GM19324 (cell line): ENCODE data around the gene SALL4.
"Not testable (repeated sequence)": the region's sequence is repeated elsewhere in the genome, so short reads cannot be mapped to it uniquely, and the experiment has no call there.

ENCODE experiments used
- ATAC-seq: cut with Tn5 transposase; IDR thresholded peaks from one replicate; pipeline ENCODE4 v1.9.1; 2021; ENCODE audit warnings: mild to moderate bottlenecking, moderate library complexity; ENCODE audit not compliant: unreplicated experiment, low FRiP score

Gene SALL4

GRCh38 chr20:51803148-51803854 lies 980 bp upstream of the SALL4 start:
- ATAC-seq: no peak

DNA sequence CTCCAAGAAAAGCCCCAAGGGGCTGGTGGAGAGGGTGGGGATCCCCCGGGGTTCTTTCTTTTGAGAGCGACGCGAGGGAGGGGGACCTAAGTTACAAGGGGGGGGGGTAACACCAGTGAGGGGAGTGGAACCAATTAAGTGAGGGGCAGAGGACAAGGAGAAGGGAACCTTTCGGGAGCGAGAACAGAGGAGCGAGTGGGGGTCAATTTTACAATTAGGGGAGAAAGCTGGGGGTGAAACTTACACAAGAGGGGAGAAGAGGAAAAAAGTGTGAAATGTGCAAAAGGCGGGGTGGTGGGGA lies 548 bp downstream of the SALL4 start:
- ATAC-seq: no peak

DNA sequence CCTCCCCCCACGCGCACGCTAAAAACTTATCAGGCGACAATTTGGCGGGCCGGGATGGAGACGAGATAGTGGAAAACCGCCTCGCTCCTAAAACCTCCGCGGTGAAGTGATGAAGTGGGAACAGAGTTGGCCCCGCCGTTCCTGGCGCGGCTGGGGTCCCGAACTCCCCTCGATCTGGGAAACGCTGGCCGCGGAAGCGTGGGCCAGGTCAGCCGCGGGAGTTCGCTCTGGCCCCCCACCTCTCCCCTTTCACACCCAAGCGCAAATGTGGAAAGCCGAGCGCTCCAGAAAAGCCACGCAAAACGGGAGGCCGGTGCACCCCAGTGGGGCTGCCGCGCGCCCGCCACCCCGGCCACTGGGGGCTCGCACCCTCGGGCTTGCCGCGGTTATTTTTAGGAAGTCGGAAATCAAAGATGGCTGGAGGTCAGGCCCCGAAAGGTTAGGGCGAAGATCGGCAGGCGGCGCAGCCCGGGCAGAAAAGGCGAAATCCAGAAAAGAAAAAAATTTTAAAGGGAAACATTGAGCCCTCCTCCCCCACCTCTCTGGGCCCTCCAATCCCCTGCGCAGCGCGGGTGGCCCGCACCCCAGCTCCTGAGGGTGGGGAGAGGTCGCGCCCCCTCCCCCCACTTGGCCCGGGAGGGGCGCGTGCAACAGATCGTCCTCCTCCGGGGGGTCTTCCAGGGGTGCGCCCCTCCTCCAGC lies 1.0 kb downstream of the SALL4 start:
- ATAC-seq: no peak

- no peak for ATAC-seq
These were observed 1.5 kb downstream of the SALL4 start for GRCh38 chr20:51800872-51801121.

- ATAC-seq: no peak
These were observed 2.1 kb downstream of the SALL4 start for GRCh38 chr20:51800060-51800871.

DNA sequence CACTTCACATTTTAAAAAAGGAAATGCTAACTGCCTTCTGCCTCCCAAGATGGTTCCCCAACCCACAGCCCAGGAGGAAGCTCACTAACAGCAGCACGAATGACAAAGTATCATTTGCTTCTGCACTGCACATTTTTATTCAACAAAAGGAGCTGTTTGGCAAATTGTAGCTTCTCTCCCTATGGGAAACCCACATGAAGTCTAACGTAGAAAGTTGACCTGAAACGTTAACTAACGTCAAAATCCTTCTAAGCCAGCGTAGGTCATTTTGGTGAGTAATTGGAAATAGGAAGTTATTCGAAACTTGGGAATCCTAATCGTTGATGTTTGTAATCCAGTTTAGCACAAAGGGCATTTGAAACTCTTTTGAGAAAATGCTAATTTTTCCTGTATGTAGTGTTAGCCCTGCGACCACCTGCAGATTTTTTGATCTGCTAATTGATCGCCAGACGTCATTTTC lies 2.9 kb downstream of the SALL4 start:
- no peak for ATAC-seq

- ATAC-seq: no peak
These were observed 4.8 kb downstream of the SALL4 start for GRCh38 chr20:51797357-51798025.

DNA sequence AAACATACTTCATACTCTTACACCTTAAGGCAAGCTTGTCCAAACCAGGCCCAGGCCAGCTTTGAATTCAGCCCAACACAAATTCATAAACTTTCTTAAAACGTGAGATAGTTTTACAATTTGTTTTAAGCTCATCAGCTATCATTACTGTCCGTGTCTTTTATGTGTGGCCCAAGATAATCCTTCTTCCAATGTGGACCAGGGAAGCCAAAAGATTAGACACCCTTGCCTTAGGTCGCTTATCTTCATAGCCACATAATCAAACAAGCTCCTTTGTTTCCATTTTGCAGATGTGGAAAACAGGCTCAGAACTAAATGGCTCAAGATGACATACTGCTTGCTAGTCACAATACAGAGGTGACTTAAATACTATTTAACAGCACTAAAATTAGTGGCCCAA lies 6.0 kb downstream of the SALL4 start:
- no peak for ATAC-seq

GRCh38 chr20:51792960-51793359 lies 9.4 kb downstream of the SALL4 start:
- ATAC-seq: no peak

DNA sequence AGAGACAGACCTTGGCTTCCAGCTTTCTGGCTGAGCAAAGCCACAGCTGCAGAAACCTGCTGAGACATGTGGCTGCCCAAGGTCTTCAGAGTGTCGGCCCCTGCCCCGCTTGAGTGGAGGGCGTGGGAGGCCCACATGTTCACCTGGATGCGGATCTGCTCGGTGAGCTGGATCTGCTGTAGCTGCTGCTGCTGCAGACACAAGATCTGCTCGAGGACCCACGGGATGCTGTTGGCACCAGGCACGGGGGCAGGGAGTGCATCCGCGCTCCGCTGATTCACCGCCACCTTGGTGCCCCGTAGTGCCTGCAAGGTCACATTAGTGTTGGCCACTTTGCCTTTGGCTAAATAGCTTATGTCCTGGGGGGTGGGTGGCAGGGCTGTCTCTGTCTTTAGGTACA lies 10.7 kb downstream of the SALL4 start:
- no peak for ATAC-seq

- no peak for ATAC-seq
These were observed 12.1 kb downstream of the SALL4 start for GRCh38 chr20:51790256-51790655.

DNA sequence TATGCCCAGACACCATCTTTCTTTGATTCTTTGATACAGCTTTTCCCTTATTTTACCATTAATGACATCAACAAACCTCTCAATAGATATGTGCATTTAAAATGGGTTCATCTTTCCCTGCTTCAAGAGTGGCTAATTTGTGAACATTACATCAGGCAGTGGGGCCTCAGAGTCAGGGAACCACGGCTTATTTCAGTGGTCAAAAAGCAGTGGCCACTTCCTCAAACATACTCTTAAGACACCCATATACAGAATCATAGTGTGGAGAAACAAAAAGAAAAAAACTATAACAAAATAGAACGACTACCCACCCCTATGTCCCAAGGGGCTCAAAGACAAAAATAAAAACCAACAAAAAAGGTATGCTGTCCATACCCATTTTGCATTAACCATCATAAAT lies 12.9 kb downstream of the SALL4 start:
- no peak for ATAC-seq

GRCh38 chr20:51788822-51789221 lies 13.5 kb downstream of the SALL4 start:
- no peak for ATAC-seq

GRCh38 chr20:51784299-51784698 lies 18.0 kb downstream of the SALL4 start:
- ATAC-seq: no peak

GRCh38 chr20:51778229-51778759 lies 24.0 kb downstream of the SALL4 start:
- not testable (repeated sequence) for ATAC-seq

- ATAC-seq: no peak
These were observed 27.1 kb downstream of the SALL4 start for GRCh38 chr20:51775241-51775640.

DNA sequence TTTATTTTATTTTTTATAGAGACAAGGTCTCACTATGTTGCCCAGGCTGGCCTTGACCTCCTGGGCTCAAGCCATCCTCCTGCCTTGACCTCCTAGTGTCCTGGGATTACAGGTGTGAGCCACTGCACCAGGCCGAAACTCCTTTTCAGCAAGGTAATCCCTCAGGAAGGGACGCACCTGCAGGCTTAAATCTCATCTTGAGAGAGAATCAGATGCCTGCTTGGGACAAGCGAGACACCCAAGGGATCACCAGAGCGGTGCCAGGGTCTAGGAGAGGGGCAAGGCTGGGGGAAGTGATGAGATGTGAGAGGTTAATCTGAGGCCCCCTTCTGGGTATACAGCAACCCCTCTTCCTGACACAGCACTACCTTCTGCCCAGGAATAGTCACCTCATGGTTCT lies 30.1 kb downstream of the SALL4 start:
- ATAC-seq: no peak

- no peak for ATAC-seq
These were observed 32.2 kb downstream of the SALL4 start for GRCh38 chr20:51769976-51770615.

GRCh38 chr20:51768759-51769517 lies 33.4 kb downstream of the SALL4 start:
- ATAC-seq: no peak
